ENCODE measurements around the gene SH3BP1. TPM values are rescaled to one million over a fixed set of nuclear protein-coding genes. Genes with fewer than 3 reads are reported as not detected.

Gene SH3BP1
- polyA plus RNA-seq, 1 experiment, result 5.8 TPM

DNA sequence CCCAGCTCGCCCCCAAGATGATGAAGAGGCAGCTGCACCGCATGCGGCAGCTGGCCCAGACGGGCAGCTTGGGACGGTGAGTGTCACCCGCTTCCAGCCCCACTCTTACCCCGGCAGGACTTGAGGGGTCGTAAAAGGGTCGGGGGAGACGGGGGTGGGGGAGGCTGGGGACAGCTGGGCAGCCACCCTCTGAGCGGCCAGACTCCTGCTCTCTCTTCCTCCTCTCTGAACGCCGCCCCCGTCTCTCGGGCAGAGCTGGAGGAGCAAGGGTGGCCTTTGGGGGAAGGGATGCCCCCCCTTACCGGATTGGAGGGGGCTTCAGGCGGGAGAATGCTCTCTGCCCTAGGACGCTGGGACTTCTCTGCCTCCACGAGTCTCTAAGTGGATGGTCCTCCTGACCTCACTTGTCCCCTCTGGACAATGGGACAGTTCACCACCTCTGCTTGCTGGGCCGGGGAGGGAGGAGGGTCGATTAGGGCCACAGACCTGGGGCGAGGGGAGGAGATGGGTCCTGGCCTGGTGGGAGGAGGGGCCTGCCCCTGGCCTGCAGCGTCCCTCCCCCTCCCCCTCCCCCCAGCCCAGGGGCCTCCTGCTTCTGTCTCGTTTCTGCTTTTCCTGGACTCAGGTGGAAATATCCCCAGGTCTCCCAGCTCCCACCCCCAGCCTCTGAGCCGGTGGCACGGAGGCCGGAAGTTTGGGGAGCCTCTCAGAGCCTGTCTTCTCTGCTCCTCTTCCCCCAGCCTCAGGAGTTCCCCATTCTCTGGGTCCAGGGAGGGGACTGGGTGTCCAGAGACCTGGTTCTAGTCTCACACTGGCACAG lies 512 bp downstream of the SH3BP1 start:
- DNase-seq (ENCODE audit: low read depth), result no peak
- Histone ChIP-seq H3K27me3 (ENCODE audit: control insufficient read depth, insufficient read depth, low read length) (no peaks in the 10 kb centered on the region), H3K4me3 (ENCODE audit: low read depth, low read length) (peak overlapping the region; percentile 73), H3K36me3 (ENCODE audit: control insufficient read depth, insufficient read depth, low read length) (peaks cover 7% of the 10 kb centered on the region)
- TF ChIP-seq, protein P1, sequence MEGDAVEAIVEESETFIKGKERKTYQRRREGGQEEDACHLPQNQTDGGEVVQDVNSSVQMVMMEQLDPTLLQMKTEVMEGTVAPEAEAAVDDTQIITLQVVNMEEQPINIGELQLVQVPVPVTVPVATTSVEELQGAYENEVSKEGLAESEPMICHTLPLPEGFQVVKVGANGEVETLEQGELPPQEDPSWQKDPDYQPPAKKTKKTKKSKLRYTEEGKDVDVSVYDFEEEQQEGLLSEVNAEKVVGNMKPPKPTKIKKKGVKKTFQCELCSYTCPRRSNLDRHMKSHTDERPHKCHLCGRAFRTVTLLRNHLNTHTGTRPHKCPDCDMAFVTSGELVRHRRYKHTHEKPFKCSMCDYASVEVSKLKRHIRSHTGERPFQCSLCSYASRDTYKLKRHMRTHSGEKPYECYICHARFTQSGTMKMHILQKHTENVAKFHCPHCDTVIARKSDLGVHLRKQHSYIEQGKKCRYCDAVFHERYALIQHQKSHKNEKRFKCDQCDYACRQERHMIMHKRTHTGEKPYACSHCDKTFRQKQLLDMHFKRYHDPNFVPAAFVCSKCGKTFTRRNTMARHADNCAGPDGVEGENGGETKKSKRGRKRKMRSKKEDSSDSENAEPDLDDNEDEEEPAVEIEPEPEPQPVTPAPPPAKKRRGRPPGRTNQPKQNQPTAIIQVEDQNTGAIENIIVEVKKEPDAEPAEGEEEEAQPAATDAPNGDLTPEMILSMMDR (IDR thresholded peaks at IDR 0.05; ENCODE audit: insufficient read depth, low read depth, low read length), result no peak
- ChIA-PET POLR2A (interaction anchor here (0.6 kb wide), 1 partner anchor 40 kb away, joined by 7 read pairs; no protein-coding TSS in a partner anchor), CTCF (interaction anchor here (0.8 to 12.3 kb wide), 6 partner anchors 11 to 152 kb away, joined by 3 to 265 read pairs (median 26); partner anchors contain the start of genes LGALS1, NOL12 and PDXP)

- ChIA-PET POLR2A (no interaction called here), CTCF (interaction anchor here (0.8 to 12.3 kb wide), 9 partner anchors 7 to 151 kb away, joined by 3 to 265 read pairs (median 32); partner anchors contain the start of genes LGALS1, NOL12 and PDXP)
- Histone ChIP-seq H3K4me3 (ENCODE audit: low read depth, low read length) (peak overlapping the region; percentile 73), H3K36me3 (ENCODE audit: control insufficient read depth, insufficient read depth, low read length) (peaks cover 15% of the 10 kb centered on the region), H3K27me3 (ENCODE audit: control insufficient read depth, insufficient read depth, low read length) (no peaks in the 10 kb centered on the region)
- no peak for DNase-seq (ENCODE audit: low read depth)
- TF ChIP-seq, protein P1 (IDR thresholded peaks at IDR 0.05; ENCODE audit: insufficient read depth, low read depth, low read length), result no peak
Measured at GRCh38 chr22:37640591-37641560, 1.4 kb downstream of the SH3BP1 start.

DNA sequence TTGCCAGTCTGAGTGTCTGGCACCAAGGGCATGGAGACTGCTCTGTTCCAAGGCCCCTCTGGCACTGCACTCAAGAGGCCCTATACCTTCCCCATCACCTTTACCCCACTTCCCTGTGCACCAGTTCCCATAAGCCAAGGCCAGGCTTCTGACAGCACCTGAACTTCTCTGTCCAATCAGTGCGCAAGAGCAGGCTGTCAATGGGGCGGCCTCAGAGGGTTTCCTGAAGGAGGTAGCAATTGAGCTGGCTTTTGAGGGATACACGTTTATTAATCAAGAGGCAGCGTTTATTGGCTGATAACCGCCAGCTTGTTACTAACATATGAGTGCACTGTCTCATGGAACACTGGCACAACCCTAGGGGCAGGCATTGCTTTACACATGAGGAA lies 2.1 kb downstream of the SH3BP1 start:
- CTCF ChIA-PET, result interaction anchor here (1.3 to 12.3 kb wide), 8 partner anchors 8 to 177 kb away, joined by 3 to 265 read pairs (median 40); partner anchors contain the start of genes LGALS1, NOL12 and PDXP
- POLR2A ChIA-PET, result no interaction called here
- Histone ChIP-seq H3K4me3 (ENCODE audit: low read depth, low read length) (no peak overlapping the region), H3K27me3 (ENCODE audit: control insufficient read depth, insufficient read depth, low read length) (no peaks in the 10 kb centered on the region), H3K36me3 (ENCODE audit: control insufficient read depth, insufficient read depth, low read length) (peaks cover 16% of the 10 kb centered on the region)
- TF ChIP-seq, protein P1 (IDR thresholded peaks at IDR 0.05; ENCODE audit: insufficient read depth, low read depth, low read length), result no peak
- no peak for DNase-seq (ENCODE audit: low read depth)

GRCh38 chr22:37643225-37643847 lies 3.9 kb downstream of the SH3BP1 start:
- TF ChIP-seq, protein P1 (IDR thresholded peaks at IDR 0.05; ENCODE audit: insufficient read depth, low read depth, low read length), result peak; percentile 91
- Histone ChIP-seq H3K4me3 (ENCODE audit: low read depth, low read length) (no peak overlapping the region), H3K27me3 (ENCODE audit: control insufficient read depth, insufficient read depth, low read length) (no peaks in the 10 kb centered on the region), H3K36me3 (ENCODE audit: control insufficient read depth, insufficient read depth, low read length) (peaks cover 24% of the 10 kb centered on the region)
- POLR2A ChIA-PET, result interaction anchor here (0.6 to 1.7 kb wide), 5 partner anchors 11 to 82 kb away, joined by 3 to 6 read pairs (median 4); partner anchors contain the start of gene LGALS1
- DNase-seq (ENCODE audit: low read depth), result no peak
- CTCF ChIA-PET, result interaction anchor here (0.6 to 12.3 kb wide), 48 partner anchors 8 to 220 kb away, joined by 3 to 265 read pairs (median 4); partner anchors contain the start of genes ANKRD54, GALR3, GGA1 and LGALS1
